ENCODE results near the gene CRACR2B.

CRACR2B gene

DNA sequence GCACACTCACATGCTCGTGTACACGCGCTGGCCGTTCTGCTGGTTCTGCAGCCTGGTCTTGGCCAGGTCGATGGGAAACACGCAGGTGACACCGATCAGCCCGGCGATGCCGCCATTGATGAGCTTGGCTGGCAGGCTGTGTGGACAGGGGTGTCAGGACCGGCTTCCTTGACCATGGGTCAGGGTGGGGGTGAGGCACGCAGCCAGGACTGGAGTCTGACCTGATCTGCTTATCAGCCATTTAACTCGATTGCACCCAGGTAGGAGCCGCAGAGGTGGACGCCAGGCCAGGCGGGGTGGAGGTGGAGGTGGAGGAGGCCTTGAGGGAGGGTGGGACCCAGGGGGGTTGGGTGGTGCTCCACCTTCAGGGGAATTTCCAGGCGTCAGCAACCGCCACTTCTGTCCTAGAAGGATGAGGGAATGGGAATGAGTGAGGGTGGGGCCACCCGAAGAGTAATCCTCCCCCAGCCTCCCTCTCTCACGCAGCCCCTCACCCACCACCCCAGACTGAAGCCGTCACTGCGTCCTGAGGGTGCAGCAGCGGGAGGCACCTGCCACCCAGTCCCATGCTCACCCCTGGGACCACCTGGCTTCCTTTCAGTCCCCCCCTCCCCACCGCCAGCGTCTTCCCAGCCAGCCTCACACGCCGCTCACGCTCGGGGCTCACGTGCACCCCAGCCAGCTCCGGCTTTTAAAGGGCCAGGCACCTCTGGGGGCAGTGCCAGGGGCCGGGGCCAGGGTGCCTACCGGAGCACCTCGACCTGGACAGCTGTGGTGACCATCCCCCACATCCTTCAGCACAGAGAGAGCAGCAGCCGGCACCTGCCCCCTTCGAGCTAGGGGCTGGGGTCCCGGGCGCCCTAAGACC is 32.7 kb upstream of the CRACR2B start:
- DNase-seq, result no peak

DNA sequence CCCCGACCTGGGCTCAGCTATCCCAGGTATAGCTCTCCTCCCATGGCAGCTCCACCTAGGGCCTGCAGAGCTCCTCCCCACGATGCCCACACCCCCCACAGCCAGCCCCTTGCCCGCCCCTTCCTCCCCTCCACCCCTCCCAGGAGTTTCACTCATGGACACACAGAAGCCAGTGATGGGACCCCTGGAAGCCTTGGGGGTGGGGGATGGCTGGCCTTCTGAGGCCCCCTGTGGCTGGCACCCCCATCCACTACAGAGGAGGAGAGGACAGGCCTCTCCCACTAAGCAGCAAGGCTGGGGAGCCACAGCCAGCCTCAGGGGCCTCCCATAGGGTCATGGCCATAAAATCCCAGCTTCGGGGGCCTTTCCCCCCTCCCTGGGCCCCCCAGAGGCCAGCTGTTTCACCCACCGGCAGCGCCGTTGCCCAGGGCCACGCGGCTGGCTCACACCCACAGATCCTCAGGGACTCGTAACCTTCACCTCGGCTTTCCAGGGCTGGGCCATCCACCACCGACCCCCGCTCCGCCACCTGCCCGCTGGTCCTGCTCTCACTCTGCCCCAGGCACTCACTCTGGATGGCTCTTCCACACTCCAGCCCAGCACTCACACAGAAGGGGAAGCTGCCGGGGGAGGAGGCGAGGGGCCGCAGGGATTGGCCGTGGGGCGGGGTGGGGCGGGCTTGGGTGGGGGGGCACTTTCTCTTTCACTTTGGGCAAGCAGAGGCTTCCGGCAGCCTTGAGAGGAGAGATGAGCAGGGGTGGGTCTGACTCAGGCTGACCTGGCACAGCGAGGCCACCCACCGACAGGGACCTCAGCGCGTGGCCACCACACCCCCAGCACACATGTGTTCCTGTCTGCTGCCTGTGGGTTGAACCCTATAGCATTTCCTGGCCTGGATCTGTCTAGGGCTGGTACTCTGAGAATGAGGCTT is 31.8 kb upstream of the CRACR2B start:
- peak; percentile 69 for DNase-seq

DNA sequence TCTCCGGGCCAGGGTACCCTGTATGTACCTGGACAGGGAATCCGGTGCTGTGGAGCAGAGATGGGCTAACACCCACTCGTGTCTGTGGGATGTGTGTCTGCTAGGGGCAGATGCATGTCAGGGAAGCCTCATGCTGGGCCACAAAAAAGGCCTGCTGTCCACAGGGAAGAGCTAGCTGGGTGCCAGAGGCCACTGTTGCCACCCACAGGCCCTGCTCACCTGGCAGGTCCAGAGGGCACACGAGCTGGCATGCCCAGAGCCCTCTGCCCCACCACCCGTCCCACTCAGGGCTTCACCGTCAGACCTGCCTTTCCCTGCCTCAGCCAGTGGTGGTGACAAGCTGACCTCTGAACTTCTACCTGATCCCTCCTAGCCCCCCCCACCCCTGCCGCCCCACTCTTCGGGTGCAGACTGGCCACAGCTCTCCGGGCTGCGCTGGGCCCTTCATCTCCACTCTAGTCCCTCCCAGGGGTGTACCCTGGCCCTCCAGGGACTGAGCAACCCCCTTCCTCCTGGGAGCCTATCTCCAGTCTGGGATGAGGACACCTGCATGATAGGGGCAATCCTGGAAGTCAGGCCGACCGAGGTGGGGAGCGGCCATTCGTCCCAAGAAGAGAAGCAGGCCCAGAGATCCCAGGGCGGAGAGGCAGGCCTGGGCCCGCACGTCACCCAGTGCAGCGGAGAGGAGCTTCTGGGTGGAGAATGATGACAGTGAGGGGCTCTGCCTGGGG is 31.0 kb upstream of the CRACR2B start:
- DNase-seq, result no peak

DNA sequence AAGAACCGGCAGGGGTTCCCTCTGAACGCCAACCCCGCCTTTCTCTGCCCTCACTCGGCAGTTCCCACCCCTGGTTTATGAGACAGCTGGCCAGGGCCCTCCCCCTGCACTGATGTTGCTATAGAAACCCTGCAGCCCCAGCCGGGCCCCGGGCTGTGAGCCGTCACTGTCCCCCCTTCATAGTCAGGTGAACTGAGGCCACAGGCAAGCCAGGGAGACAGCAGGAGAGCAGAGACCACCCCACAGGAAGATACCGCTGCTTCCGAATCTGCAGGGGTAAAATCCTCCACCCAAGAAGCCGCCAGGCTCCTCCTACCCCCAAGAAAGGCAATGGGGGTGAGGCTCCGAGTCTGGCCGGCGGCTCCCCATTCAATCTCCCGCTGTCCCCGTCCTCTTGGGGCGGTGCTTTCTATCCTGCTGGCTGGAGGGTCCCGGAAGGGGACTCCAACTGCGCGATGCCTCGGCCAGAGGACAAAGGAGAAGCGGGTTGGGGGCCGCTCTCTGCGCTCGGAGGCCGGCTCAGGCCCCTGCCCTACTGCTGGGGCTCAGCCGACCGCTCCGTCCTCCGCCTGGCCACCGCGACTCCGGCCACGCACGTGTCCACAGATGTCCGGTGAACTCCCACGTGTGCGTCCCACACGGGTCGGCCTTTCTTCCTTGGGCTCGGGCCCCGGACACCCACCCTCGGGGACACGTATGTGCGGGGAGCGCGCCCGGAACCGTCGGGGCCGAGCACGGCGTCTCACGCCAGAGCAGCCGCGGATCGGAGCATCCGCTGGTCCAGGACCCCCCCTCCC is 30.2 kb upstream of the CRACR2B start:
- DNase-seq, result peak; percentile 75

DNA sequence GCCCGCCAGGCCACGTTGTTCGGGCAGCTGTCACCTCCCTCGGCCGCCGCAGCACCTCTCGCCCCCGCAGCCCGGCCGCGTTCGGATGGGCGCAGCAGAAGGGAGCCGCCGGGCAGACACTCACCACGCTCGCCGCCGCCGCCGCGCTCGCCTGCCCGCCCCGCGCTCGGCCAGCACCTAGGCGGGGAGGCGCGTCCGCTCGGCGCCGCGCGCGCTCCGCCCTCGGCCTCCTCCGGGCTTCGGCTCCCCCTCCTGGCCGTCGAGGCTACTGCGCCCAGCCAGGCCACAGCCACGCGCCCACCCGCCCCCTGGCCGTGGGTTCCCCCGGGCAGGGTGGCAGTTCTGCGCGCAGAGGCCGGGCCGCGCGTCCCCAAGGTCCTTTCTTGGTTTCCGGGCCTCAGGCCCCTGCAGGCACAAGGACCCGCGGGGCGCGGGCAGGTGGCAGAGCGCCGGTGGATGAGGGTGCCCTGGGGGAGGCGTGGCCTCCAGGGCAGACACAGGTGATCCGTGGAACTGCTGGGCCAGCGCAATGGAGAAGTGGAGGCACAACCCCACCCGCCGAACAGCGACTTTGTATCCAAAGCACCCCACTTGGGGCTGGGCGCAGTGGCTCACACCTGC is 29.5 kb upstream of the CRACR2B start, which contains the start of gene SLC25A22:
Gene SLC25A22 (minus strand): TSS at position 189 of the 621 bp plus-strand sequence. CDS start 3,275 bp downstream, outside the sequence.
- DNase-seq, result peak; percentile 90

DNA sequence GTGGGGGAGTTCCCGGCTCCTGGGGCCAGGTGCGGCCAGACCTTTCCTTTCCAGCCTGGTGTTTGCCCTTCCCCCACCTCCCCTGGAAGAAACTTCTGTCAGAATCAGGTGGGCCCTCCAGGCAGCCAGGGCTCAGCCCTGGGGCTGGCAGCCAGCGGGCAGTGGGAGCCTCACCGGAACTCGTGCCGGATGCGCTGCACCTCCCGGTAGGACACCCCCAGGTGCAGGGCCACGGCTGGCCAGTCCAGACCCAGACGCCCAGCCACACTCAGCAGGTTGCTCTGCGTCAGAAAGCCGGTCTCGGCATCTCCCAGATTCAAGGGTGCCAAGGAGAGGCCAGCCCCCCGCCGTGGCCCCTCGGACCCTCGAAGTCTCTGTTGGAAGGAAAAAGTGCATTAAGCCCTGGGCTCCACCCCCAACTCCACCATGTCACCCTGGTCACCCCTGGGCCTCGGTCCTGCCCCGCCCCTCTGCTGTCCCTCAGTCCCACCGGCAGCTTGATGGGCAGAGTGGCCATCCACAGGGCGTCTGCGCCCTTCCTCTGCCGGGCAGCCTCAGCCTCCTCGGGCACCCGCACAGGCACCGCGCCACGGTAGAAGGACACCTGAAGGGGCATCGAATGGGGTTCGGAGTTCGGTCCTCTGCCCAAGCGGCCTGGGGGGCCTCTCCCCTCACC is 27.9 kb upstream of the CRACR2B start:
- no peak for DNase-seq

DNA sequence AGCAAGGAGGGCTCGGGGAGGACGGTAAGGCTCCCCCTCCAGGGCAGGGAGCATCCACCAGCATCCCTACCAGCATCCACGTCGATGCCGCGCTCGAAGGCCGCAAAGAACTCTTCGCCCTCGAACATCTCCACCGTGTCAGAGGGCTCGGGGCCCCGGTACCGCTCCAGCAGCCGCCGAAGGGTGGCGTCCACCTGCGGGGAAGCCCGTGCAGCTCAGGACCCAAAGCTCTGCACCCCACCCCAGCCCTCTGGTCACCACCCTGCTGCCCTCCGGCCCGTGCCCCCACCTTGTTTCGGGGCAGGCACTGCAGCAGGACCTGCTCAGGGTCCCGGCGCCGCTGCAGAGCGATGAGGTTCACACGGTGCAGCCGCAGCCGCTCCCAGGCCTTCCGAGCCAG is 27.2 kb upstream of the CRACR2B start:
- no peak for DNase-seq

DNA sequence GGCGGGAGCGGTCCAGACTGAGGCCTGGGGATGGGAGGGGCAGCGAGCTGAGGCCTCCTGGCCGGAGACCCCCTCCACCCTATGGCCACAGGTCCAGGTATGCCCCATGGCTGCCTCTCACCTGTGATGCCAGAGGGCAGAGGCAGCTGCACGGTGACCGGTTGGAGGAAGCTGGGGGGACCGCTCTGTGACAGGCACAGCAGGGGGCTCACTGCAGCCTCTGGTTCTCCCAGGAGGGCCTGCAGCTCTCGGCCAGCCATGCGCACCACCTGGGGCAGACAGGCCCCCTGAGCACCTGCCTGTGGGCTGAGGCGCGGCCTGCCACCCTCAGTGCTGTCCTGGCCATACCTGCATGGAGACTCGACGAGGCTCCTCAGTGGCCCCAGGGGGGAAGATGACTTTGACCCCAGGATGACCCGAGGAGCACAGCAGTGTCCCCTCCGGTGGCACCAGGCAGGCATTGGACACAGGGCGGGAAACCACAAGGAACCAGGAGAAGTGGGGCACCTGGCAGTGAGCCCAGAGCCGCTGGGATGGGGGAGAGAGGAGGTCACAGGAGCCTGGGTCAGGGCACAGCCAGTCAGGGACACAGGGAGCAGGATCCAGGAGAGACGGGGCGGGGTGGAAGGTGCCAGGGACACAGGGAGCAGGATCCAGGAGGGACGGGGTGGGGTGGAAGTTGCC is 26.5 kb upstream of the CRACR2B start:
- no peak for DNase-seq

DNA sequence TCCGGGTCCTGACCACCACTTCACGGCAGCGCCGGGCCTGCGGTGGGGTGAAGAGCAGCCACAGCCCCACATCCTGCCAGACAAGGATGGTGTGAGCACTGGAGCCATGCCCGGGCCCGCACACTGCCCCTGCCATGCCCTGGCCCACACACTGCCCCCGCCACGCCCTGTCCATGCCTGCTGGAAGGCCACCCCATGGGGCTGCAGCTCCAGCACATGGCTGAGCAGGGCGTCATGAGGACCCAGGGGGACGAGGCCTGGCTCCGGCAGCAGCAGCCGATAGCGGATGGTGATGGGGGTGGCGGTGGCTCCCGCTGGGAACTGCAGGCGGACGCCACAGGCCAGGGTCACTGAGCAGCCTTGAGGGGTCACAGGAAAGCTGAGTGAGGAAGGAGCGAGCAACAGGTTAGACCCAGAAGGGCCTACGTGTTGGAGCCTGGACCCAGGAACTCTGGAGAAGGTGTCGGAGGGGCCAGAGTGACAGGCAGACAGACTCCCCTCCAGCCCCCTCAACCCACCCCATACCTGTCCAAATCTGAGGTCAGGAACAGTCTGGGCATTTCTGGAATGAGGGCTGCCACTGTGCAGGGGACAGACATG is 25.6 kb upstream of the CRACR2B start:
- no peak for DNase-seq

DNA sequence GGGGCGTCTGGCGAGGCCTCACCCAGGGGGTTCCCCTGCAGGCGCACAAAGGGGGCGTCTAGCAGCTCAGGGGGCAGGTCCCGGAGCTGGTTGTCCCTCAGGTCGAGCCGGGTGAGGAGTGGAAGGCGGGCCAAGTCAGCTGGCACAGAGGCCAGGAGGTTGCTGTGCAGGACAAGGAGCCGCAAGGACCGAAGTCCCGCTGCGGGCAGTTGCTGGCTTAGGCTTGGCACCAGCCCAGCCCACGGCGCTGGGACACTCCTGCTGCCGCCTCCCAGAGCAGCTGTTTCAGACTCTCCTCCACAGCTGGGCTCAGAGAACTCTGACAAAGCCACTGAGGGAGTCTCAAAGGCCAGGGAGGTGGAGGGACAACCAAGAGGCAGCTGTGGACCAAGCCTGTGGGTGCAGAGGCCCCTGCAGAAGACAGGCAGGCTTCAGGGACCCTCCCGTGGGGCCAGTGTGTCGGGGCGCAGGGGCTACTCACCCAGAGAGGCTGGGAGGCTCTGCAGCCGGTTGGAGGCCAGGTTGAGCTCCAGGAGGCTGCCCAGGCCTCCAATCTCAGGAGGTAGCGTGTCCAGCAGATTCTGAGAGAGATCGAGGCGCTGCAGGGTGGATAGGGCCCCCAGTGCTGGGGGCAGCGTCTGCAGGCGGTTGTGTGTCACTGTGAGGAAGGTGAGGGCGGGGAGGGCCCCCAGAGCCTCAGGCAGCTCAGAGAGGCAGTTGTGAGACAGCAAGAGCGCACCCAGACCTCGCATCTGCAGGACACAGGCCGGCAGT is 24.8 kb upstream of the CRACR2B start:
- DNase-seq, result no peak

DNA sequence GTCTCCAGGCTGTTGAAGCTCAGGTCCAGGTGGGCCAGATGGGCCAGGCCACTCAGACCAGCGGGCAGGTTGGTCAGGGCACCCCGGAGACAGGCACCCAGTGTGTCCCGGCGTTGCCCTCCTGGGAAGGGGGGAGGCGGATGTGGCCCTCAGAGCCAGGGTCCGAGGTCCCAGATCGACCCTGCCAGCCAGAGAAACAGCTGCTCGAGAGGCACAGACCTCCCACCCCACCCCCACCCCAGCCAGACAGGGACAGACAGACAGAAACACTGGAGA is 24.3 kb upstream of the CRACR2B start:
- DNase-seq, result no peak

DNA sequence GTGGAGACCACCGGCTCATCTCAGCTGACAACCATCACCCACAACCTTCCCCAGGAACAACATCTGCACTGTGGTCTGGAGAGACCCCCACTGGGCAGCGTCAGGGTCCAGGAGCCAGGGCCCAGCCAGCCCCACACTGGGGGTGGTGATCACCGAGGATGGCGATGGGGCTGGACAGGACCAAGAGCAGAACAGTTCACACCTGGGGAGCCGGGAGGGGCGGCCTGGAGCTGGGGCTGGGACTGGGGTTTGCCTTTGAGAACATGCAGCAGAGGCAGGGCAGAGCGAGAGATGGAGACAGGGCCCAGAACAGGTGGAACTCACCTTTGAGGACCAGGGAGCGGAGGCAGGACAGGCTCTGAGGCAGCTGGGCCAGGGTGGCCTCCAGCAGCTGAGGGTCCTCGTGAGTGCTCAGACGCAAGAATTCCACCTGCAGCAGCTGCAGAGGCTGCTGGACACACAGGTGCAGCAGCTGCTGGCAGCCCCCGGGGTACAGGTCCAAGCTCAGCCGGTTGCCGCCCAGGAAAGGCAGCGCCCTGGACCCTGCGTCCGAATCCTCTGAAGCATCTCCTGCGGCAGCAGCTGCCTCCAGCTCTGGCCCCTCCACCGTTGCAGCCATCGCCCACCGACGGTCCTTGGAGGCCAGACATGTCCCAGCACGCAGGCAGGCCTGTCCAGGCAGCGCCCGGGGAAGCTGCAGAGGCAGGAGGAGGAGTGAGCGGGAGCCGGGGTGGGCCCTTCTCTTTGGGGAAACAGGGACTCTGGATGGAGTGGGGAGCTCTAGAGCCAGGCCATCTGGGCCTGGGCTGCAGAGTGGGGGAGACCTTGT is 23.7 kb upstream of the CRACR2B start:
- DNase-seq, result no peak

DNA sequence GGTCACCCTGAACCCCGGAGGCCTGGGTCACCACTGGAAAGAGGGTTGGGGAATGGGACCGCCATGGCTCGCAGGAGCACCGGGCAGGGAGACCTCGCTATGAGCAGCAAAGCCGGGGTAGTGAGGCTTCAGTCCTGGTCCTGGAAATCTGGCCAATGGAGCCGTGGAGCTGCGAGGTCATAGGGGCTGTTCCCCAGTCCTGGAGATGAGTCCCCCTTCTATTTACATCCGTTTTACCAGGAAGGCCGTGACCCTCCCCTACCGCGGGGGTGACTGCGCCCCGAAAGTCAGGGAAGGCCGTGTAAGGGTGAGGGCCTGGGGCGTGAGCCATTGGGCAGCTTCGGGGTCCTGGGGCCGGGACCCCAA is 23.1 kb upstream of the CRACR2B start:
- no peak for DNase-seq

DNA sequence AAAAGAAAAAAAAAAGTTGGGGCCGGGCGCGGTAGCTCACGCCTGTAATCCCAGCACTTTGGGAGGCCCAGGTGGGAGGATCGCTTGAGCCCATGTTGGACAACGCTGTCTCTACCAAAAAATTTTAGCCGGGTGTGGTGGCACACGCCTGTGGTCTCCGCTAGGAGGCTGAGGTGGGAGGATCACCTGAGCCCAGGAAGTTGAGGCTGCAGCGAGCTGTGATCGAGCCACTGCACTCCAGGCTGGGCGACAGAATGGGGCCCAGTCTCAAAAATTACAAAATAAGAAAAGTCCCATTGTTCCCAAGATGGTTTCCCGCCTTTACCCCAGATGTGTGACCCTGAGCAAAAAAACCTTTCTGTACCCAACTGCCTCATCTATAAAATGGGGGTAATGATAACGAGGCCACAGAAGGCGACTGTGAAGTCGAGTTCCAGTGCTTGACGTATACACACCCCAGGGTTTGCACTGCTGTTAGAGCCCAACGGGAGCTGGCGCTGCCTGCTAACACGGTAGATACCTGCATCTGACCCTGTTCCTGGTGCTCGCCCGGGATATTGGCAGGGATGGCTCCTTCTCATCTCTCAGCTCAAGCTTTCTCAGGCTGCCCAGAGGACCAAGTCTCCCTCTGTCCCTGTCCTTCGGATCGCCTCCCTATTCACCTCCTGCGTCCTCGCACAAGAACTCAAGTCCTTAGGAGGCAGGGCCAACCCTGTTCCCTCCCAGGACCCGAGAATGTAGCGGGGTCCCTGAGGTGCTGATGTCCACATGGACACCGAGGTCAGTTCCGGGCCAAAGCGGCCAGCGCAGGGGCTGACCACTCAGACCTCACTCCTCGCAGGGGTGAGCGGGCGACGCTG is 19.1 kb upstream of the CRACR2B start:
- no peak for DNase-seq

DNA sequence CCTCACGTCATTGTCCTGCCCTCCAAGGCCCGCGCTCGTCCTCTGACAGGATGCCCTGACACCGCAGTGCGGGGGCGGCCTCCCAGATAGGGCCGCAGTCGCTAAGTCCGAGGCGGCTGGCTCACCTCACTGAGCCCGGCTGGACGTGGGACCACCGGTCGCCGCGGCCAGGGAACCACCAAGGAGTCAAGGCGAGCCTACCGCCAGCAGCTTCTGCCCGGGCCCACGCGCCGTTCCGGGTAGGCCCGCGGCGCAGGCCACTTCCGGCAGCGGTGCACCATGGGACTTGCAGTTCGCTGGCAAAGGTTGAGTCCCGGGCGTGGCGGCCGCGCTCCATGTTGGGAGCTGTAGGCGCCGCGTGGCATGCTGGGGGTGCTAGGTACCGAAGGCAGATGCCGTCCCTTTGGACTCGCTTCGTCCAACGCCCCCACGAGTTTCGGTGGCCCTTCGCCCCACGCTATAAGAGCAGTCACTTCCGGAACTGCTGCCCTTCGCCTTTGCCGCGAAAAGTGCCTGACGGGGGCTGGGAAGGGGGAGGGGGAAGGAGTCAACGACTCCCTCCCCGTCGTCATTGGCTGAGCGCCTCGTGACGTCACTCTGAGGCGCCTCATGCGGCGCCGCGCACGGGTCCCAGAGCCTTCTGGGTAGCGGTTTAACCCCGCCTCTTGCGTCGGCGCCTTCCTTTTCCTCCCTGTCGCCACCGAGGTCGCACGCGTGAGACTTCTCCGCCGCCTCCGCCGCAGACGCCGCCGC is 18.3 kb upstream of the CRACR2B start, which contains the start of gene RPLP2:
Gene RPLP2 (plus strand): TSS at position 681 of the 753 bp plus-strand sequence. CDS start 268 bp downstream, outside the sequence.
- DNase-seq, result peak; percentile 99

DNA sequence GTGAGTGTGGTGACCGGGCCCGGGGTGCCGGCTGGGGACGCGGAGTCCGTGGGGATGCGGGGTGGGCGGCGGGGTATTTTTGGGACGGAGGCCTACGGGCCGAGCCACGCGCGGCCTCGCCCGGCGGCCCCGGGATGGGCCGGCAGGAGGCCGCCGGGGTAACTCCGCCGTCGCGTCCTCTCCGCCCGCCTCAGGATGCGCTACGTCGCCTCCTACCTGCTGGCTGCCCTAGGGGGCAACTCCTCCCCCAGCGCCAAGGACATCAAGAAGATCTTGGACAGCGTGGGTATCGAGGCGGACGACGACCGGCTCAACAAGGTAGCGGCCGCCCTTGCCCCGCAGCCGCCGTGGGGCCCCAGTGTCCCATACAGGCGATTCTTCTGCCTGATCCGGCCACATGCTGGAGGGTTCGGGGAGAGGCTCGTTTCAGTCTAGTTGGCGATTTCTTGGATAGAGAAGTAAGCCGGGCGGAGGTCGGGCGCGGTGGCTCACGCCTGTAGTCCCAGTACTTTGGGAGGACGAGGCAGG is 17.6 kb upstream of the CRACR2B start:
- DNase-seq, result no peak
